HG02938 (cell line): ENCODE results near the gene CBX4.

Experiments used
- ATAC-seq: cut with Tn5 transposase; IDR thresholded peaks from one replicate; pipeline ENCODE4 v1.9.1; 2021; ENCODE audit warnings: mild to moderate bottlenecking, moderate library complexity; ENCODE audit not compliant: unreplicated experiment

The CBX4 gene

GRCh38 chr17:79839356-79840268, at the start of gene CBX4:
Gene CBX4, minus strand, starts transcription at chr17:79839440. Its CDS starts 189 bp downstream, at chr17:79839251.
- peak; percentile 54 for ATAC-seq

GRCh38 chr17:79888009-79888540, 48.8 kb upstream of the CBX4 start:
- no peak for ATAC-seq

GRCh38 chr17:79887451-79887991, 48.3 kb upstream of the CBX4 start:
- no peak for ATAC-seq

- ATAC-seq: no peak
These were observed 44.0 kb upstream of the CBX4 start for GRCh38 chr17:79883202-79883601.

- ATAC-seq: no peak
These were observed 39.2 kb upstream of the CBX4 start for GRCh38 chr17:79878329-79878947.

- no peak for ATAC-seq
These were observed 37.8 kb upstream of the CBX4 start for GRCh38 chr17:79877041-79877440.

- no peak for ATAC-seq
These were observed 36.3 kb upstream of the CBX4 start for GRCh38 chr17:79875511-79875910.

GRCh38 chr17:79874329-79874981, 35.2 kb upstream of the CBX4 start:
- ATAC-seq: no peak

- ATAC-seq: no peak
These were observed 34.3 kb upstream of the CBX4 start for GRCh38 chr17:79873583-79873982.

- no peak for ATAC-seq
These were observed 33.5 kb upstream of the CBX4 start for GRCh38 chr17:79872762-79873161.

GRCh38 chr17:79871131-79871530, 31.9 kb upstream of the CBX4 start:
- ATAC-seq: no peak

- ATAC-seq: no peak
These were observed 31.3 kb upstream of the CBX4 start for GRCh38 chr17:79870540-79870939.

GRCh38 chr17:79866791-79867518, 27.7 kb upstream of the CBX4 start:
- no peak for ATAC-seq

- ATAC-seq: no peak
These were observed 26.3 kb upstream of the CBX4 start for GRCh38 chr17:79865351-79866210.

- ATAC-seq: no peak
These were observed 25.5 kb upstream of the CBX4 start for GRCh38 chr17:79864617-79865250.

GRCh38 chr17:79864147-79864546, 24.9 kb upstream of the CBX4 start:
- ATAC-seq: no peak

- ATAC-seq: no peak
These were observed 23.7 kb upstream of the CBX4 start for GRCh38 chr17:79862771-79863440.

- no peak for ATAC-seq
These were observed 23.0 kb upstream of the CBX4 start for GRCh38 chr17:79862238-79862637.
